H1 (cell line): ENCODE data around the gene LDAH. TPM values are rescaled to one million over a fixed set of nuclear protein-coding genes. Genes with fewer than 3 reads are reported as not detected.

Experiments
- CBX8 ChIP-seq: fragments of 300-800, 300-1000 bp; sonication (generic); IDR thresholded peaks from 2 replicates; pipeline ENCODE4 v1.7.1; 2016; ENCODE audit warnings: low read depth, low read length, borderline replicate concordance
- CHD7 ChIP-seq: fragments of 300-600 bp; sonication (generic); IDR thresholded peaks from 2 replicates; pipeline ENCODE4 v1.7.1; 2012; ENCODE audit warnings: low read length, moderate library complexity, mild to moderate bottlenecking, inconsistent platforms; ENCODE audit not compliant: insufficient replicate concordance
- CREB1 ChIP-seq: IDR thresholded peaks from 2 replicates; pipeline ENCODE4 v1.6.1; 2012; ENCODE audit warnings: inconsistent platforms
- KDM1A ChIP-seq: fragments of 200-600, 300-600 bp; sonication (generic); IDR thresholded peaks from 2 replicates; pipeline ENCODE4 v1.7.1; 2016; ENCODE audit warnings: mild to moderate bottlenecking, low read length, borderline replicate concordance
- PHF8 ChIP-seq: fragments of 200-600 bp; sonication (generic); conservative IDR thresholded peaks from 2 replicates; pipeline ENCODE4 v1.7.1; 2012; ENCODE audit warnings: low read depth, mild to moderate bottlenecking, inconsistent platforms, low read length, moderate library complexity
- POLR2AphosphoS5 ChIP-seq: IDR thresholded peaks from 2 replicates; pipeline ENCODE4 v1.6.1; 2011; ENCODE audit warnings: low read depth, low read length
- RNF2 ChIP-seq: fragments of 200-900, 300-1000 bp; sonication (generic); IDR thresholded peaks from 2 replicates; pipeline ENCODE4 v1.7.1; 2016; ENCODE audit warnings: borderline replicate concordance, low read depth, mild to moderate bottlenecking, antibody characterized with exemption, low read length; ENCODE audit not compliant: poor library complexity, severe bottlenecking; ENCODE audit errors: missing control alignments
- RXRA ChIP-seq: IDR thresholded peaks from 2 replicates; pipeline ENCODE4 v1.6.1; 2011; ENCODE audit warnings: low read depth, mild to moderate bottlenecking, low read length, moderate library complexity; ENCODE audit not compliant: insufficient read depth
- SP2 ChIP-seq: IDR thresholded peaks from 2 replicates; pipeline ENCODE4 v1.6.1; 2012; ENCODE audit warnings: mild to moderate bottlenecking, low read length, inconsistent platforms
- TAF7 ChIP-seq: optimal IDR thresholded peaks from 2 replicates; pipeline ENCODE3; 2011; ENCODE audit warnings: low read depth, mild to moderate bottlenecking, inconsistent platforms, low read length, moderate library complexity, borderline replicate concordance
- YY1 ChIP-seq: IDR thresholded peaks from 2 replicates; pipeline ENCODE4 v1.6.1; 2011; ENCODE audit warnings: low read depth, mild to moderate bottlenecking, low read length
- ZNF274 ChIP-seq: IDR thresholded peaks from 2 replicates; pipeline ENCODE4 v1.7.0; 2012; ENCODE audit warnings: low read length, borderline replicate concordance; ENCODE audit errors: extremely low read depth
- polyA plus RNA-seq, 7 experiments: library from polyadenylated mRNA; depleted of rRNA in 3 of 7; stranded (reverse) in 5 of 7; unstranded in 2 of 7; fragments of >200 nt in 5 of 7; fragments of 200-250 nt in 2 of 7; gene quantifications; 1 replicate in 5 of 7; 2 replicates in 1 of 7; 4 replicates in 1 of 7; pipeline versions ENCODE4 v1.2.1 to v1.2.3, GENCODE V29; 2011 to 2013; ENCODE audit warnings: missing spikeins in 2 of 7, mixed read lengths in 2 of 7
- total RNA-seq: library from RNA; stranded (reverse); fragmentation: NEBNext Ultra II Directional; extraction: Animal tissue kit (Norgen Biotek cat#: 25700); gene quantifications from 2 replicates; pipeline ENCODE4 v1.2.1, GENCODE V29; 2021

LDAH gene
- total and polyA plus RNA-seq, 2 of the 8 experiments (the other 6 are each of a cell fraction or from before 2014, with no cell fraction given), result 10.9 to 26.3 TPM

GRCh38 chr2:20656561-20656960 is 166.3 kb downstream of the LDAH start (continued):
- TF ChIP-seq CHD7 (no peak), TAF7 (no peak), KDM1A (no peak), SP2 (no peak), CBX8 (no peak), PHF8 (no peak), YY1 (no peak), RXRA (no peak), CREB1 (no peak), RNF2 (no peak), ZNF274 (no peak), POLR2AphosphoS5 (no peak)
